Kidney tubule cell (primary cell): ENCODE data around the gene ADGRG3.

Experiments
- DNase-seq: peaks from one replicate; pipeline ENCODE4 v3.0.0-alpha.2; 2018; ENCODE audit warnings: low spot score

The ADGRG3 gene

DNA sequence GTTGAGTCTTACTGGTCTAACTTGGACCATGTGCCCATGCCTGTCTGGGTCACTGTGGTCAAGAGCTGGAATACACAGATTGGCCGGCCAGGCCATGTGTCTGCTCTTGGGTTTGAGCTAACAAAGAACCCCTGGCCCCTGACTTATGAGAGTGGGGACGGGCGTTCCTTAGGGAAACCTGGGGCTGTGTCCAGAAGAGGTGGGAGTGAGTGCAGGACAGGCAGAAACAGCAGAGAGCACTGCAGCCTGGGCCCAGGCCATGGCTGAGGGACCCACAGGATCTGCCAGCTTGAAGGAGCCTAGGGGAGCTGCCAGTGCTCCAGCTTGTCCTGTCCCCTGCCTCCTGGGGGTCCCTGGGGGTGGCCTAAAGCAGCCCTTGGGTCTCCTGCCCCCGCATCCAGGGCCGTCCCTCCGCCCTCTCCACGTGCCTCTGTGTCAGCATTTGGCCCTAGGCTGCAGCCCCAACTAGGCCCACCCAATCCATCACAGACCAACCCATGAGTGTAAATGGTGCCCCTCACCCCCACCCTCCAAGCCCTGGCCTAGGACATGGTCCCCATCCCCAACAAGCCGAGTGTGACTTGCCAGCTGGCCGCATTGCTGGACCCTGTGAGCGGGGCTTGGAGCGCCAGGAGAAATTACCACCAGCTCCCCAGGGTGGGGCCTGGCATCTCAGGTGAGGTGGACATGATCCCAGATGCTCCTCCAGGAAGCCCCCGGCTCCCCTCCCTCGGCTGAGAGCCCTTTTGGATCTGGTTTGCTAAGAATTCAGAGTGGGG is 14.0 kb downstream of the ADGRG3 start:
- no peak for DNase-seq

GRCh38 chr16:57682809-57683635 is 14.9 kb downstream of the ADGRG3 start:
- no peak for DNase-seq

GRCh38 chr16:57683636-57684545 is 15.8 kb downstream of the ADGRG3 start:
- DNase-seq, result no peak

DNA sequence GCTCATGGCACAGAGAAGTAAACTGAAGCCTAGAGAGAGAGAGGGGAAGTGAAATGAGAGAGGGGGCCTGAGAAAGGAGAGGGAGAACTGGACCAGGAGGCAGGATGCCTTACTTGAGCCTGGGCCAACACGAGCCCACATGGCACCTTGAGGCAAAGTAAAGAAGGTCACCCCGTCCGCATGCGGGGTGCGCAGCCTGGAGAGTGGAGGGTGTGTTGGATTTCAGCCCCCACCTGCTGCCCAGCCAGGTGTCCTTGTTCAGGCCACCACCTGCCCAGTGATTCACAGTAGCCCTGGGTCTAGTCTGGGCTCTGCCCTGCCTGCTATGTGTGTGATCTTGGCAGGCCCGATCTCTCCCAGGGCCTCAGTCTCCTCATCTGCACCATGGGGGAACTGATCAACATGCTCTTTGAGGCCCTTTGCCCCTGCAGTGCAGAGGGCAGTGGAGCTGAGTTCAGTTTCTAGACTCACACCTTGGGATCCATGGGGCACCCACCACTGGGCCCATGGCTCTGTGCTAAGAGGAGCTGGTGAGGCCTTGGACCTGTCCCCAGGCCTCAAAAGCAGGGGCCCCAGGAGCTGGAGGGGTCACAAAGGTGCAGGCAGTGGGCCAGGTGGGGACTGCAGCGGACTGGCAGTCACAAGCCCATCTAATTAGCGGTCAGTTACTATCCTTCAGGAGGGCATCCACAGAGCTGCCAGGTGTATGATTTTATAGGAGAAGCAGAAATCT is 16.7 kb downstream of the ADGRG3 start:
- DNase-seq, result no peak

DNA sequence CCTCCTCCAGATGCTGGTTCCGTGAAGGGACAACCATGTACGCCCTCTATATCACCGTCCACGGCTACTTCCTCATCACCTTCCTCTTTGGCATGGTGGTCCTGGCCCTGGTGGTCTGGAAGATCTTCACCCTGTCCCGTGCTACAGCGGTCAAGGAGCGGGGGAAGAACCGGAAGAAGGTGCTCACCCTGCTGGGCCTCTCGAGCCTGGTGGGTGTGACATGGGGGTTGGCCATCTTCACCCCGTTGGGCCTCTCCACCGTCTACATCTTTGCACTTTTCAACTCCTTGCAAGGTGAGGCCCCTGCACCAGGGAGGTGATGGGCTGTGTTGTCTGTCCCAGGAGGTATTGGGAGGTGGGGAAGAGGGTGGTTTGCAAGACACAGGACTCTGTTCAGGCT is 17.5 kb downstream of the ADGRG3 start:
- no peak for DNase-seq

- DNase-seq, result no peak
These were observed 18.5 kb downstream of the ADGRG3 start for GRCh38 chr16:57686577-57686976.

DNA sequence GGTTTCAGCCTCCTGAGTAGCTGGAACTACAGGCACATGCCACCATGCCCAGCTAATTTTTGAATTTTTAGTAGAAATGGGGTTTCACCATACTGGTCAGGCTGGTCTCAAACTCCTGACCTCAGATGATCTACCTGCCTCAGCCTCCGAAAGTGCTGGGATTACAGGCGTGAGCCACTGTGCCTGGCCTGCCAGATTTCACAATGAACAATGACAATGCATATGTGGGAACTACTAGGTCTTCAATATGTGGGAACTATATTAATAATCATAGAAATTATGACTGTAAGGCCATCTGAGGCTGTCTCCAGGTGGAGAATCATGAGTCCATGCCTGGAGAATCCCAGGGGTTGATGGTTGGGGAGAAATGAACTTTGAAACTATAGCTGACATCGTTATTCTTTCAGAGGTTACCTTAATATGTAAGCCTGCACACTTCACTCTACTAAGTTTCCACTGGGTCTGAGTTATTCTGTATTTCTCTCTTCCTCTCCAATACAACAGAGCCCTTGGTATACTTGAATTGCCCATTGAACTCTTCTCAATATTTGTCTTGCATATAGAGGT is 19.3 kb downstream of the ADGRG3 start:
- no peak for DNase-seq

- DNase-seq, result no peak
These were observed 20.4 kb downstream of the ADGRG3 start for GRCh38 chr16:57688487-57688986.

DNA sequence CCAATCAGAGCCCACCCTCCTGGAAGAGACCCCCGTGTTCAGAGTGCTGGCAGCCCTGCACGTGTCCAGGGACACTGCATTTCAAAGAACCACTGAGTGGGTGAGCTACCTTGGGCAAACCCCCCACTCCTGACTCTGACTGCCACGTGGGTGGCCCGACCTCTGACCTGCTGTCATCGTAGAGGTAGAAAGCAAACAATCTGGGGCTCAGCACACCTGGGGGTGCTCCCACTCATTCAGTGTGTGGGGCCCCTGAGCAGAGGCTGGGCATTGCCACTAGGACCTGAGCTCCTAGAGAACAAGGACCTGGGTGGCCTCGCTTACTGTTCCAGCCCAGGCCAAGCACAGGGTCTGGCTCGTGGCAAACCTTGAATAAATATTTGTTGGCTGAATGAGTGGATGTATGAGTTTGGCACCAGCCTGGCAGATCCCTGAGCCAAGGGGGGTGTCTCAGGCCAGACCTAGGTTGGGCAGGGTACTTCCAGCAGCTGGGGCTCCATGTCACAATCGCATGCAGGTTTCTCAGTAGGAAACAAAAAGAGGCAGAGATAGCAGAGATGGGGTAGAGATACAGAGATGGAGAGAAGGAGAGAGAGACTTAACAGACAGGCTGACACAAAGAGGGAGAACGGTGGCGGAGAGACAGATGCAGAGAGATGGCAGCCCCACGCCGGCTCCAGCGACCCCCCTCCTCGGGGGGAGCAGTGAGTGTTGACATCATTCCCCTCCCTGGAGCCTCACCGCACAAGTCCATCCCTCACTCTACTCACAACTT is 21.1 kb downstream of the ADGRG3 start:
- DNase-seq, result no peak

DNA sequence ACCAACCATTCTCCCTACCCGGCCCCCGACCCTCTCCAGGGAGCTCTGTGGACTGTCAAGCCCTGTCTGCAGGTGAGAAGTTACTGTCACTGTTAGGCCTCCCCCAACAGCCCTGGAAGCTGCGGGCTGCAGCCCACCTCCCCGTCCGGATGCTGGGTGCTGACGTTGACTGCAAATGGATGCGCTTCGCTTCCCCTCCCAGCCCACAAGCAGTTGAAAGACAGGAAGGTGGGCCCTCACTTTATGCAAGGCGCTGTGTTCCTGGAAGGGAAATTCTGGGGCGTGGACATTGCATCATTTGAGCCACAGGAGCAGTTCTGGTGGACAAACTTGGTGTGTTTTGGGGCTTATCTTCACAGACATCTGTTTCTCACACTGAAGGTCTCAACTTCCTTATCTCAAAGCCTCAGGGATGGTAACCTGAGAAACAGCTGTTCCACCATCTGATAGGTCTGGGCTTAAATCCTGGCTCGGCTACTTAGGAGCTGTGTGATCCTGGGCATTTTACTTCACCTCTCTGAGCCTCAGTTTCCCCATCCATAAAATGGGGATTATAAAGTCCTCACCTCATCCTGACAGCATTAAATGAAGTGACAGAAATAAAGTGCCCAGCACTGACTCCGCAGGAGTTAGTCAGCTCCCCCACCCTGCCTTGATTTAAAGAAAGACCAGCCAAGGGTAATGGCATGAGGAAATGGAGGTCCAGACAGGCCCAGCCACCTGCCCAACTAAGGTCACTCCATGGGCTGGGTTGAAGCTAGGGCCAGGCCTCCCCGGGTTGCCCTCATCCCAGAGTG is 21.9 kb downstream of the ADGRG3 start:
- no peak for DNase-seq

DNA sequence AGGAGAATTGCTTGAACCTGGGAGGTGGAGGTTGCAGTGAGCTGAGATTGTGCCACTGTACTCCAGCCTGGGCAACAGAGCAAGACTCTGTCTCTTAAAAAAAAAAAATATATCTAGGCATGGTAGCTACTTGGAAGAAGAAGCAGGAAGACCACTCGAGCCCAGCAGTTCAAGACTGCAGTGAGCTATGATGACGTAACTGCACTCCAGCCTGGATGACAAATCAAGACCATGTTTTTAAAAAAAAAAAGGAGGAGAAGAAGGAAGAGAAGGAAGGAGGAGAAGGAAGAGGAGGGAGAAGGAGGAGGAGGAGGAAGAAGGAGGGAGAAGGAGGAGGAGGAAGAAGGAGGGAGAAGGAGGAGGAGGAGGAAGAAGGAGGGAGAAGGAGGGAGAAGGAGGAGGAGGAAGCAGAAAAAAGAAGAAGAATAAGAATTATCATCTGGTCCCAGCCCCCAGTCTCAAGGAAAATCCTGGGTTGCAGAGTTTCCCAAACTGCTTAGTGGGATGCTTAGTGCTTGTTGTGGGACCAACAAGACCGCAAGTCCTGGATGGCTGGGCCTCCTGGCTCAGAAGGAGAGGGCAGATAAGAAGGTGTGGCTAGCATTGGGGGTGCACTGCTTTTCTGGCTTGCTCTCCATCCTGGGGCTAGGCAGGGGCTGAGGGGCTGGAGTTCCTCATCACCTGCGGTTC is 22.8 kb downstream of the ADGRG3 start:
- no peak for DNase-seq

- no peak for DNase-seq
These were observed 24.5 kb downstream of the ADGRG3 start for GRCh38 chr16:57692636-57693035.

- DNase-seq, result no peak
These were observed 25.4 kb downstream of the ADGRG3 start for GRCh38 chr16:57693550-57693949.

- peak; percentile 17 for DNase-seq
These were observed 26.2 kb downstream of the ADGRG3 start for GRCh38 chr16:57694231-57694724.

- peak; percentile 72 for DNase-seq
These were observed 26.9 kb downstream of the ADGRG3 start, which contains the start of gene DRC7 for GRCh38 chr16:57694725-57695679. TSS of gene DRC7 (plus strand) at chr16:57694806. CDS start at chr16:57697950, 3,144 bp downstream.

DNA sequence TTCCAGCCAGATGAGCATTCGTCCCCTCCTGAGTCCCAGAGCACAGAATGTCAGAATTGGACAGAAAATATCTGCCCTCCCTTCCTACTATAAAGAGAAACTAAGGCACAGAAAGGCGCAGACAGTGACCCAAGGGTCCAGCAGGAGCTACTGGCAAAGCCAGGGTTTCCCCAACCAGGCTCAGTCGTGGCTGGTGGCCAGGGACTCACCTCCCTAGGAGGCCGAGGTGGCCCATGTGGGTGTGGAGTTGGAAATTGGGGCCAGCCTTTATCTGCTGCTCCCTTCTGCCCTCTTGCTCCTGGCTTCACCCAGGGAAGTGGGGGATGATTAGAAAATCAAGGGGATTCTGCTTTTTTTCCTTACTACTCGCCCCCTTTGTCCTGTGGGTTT is 27.6 kb downstream of the ADGRG3 start:
- DNase-seq, result no peak

DNA sequence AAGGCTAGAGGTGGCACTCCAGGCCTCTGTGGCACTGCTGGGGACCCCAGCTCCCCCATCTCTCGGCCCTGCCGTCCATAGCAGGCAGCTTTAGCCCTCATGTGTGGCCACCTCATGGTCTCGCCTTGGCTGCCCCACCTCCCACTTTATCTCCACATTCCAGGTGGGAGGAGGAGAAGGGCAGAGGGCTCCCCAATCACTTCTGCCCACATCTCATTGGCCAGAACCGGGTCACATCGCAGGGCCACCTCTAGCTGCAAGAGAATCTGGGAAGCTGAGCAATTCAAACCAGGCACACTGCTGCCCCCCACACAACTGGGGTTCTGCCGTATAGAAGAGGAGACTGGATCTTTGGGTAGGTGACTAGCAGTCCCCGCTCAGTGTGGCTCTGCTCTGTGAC is 28.1 kb downstream of the ADGRG3 start:
- DNase-seq, result no peak
